ENCODE results near the gene COL28A1.
A peak's percentile ranks its signal among the peaks of the same experiment; 100 is the strongest.
"Not testable (repeated sequence)": the region's sequence is repeated elsewhere in the genome, so short reads cannot be mapped to it uniquely, and the experiment has no call there.

COL28A1 gene

DNA sequence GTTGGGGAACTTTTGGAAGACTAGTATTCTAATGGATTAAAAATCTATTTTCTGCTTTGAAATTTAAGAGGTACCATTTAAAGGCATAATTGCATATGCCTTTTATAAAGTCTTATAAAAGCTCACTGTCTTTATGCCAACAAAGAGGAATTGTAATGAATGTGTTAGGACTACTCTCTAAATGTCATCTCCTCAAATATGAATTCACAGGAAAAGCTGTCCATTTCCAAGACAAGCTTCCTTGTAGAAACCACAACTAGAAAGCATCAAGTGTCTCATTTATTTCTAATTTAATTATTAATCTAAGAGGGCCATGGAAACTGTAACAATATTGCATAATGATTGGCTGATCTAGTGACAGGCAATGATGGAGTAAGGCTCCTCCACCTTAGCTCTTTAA lies 130.2 kb downstream of the COL28A1 start:
- Histone ChIP-seq H3K18ac (ENCODE audit: low read length) (no peak overlapping the region), H3K14ac (ENCODE audit: low read length) (no peak overlapping the region), H3K9me3 (ENCODE audit: insufficient read depth, low read depth, low read length) (no peaks in the 10 kb centered on the region), H3K9ac (ENCODE audit: low read length) (no peak overlapping the region), H4K91ac (ENCODE audit: low read depth, low read length) (no peak overlapping the region), H4K12ac (ENCODE audit: low read depth, low read length) (no peak overlapping the region), H3K27ac (ENCODE audit: low read depth, low read length) (no peak overlapping the region), H3K4me3 (ENCODE audit: low read depth, low read length) (no peak overlapping the region), H2AK5ac (ENCODE audit: low read length) (no peak overlapping the region), H3K4me2 (ENCODE audit: low read length) (no peak overlapping the region), H3K36me3 (ENCODE audit: control insufficient read depth in 1 of 2, insufficient read depth in 2 of 2, low read length in 2 of 2) (no peaks in the 10 kb centered on the region), H4K8ac (ENCODE audit: low read depth, low read length) (no peak overlapping the region), H3K23ac (ENCODE audit: low read length) (no peak overlapping the region), H3K27me3 (ENCODE audit: insufficient read depth, low read length) (no peaks in the 10 kb centered on the region), H2BK12ac (ENCODE audit: low read length) (no peak overlapping the region), H3K4ac (ENCODE audit: low read depth, low read length) (no peak overlapping the region), H3K79me2 (ENCODE audit: control insufficient read depth, insufficient read depth, low read length, poor library complexity) (no peaks in the 10 kb centered on the region), H3K4me1 (ENCODE audit: control insufficient read depth in 1 of 2, insufficient read depth in 2 of 2, low read length in 2 of 2) (no peaks in the 10 kb centered on the region), H2BK120ac (ENCODE audit: insufficient read depth, low read length, poor library complexity) (no peak overlapping the region), H3K79me1 (ENCODE audit: low read length) (no peaks in the 10 kb centered on the region), H2BK5ac (ENCODE audit: low read depth, low read length, poor library complexity) (no peak overlapping the region), H2AFZ (ENCODE audit: insufficient read depth, low read length, poor library complexity) (no peak overlapping the region)
- DNase-seq, result no peak

GRCh38 chr7:7399707-7400106 lies 136.0 kb downstream of the COL28A1 start:
- no peak overlapping the region for H4K91ac ChIP-seq (ENCODE audit: low read depth, low read length)
- WGBS (ENCODE audit: extremely low coverage, insufficient coverage, insufficient read length), result no CpG with 5 or more reads among the region's 2 CpGs
- H2BK120ac ChIP-seq (ENCODE audit: insufficient read depth, low read length, poor library complexity), result no peak overlapping the region
- H2BK5ac ChIP-seq (ENCODE audit: low read depth, low read length, poor library complexity), result no peak overlapping the region
- no peak overlapping the region for H3K18ac ChIP-seq (ENCODE audit: low read length)
- no peak overlapping the region for H3K27ac ChIP-seq (ENCODE audit: low read depth, low read length)
- no peak overlapping the region for H3K23ac ChIP-seq (ENCODE audit: low read length)
- DNase-seq, result no peak
- H3K36me3 ChIP-seq (ENCODE audit: control insufficient read depth in 1 of 2, insufficient read depth in 2 of 2, low read length in 2 of 2), result no peaks in the 10 kb centered on the region
- no peak overlapping the region for H2AFZ ChIP-seq (ENCODE audit: insufficient read depth, low read length, poor library complexity)
- H2AK5ac ChIP-seq (ENCODE audit: low read length), result no peak overlapping the region
- H3K9me3 ChIP-seq (ENCODE audit: insufficient read depth, low read depth, low read length), result no peaks in the 10 kb centered on the region
- no peak overlapping the region for H4K8ac ChIP-seq (ENCODE audit: low read depth, low read length)
- no peaks in the 10 kb centered on the region for H3K79me1 ChIP-seq (ENCODE audit: low read length)
- no peak overlapping the region for H4K12ac ChIP-seq (ENCODE audit: low read depth, low read length)
- H3K4me2 ChIP-seq (ENCODE audit: low read length), result no peak overlapping the region
- no peaks in the 10 kb centered on the region for H3K27me3 ChIP-seq (ENCODE audit: insufficient read depth, low read length)
- H3K4ac ChIP-seq (ENCODE audit: low read depth, low read length), result no peak overlapping the region
- no peak overlapping the region for H3K4me3 ChIP-seq (ENCODE audit: low read depth, low read length)
- no peak overlapping the region for H2BK12ac ChIP-seq (ENCODE audit: low read length)
- no peak overlapping the region for H3K9ac ChIP-seq (ENCODE audit: low read length)
- no peak overlapping the region for H3K14ac ChIP-seq (ENCODE audit: low read length)
- H3K79me2 ChIP-seq (ENCODE audit: control insufficient read depth, insufficient read depth, low read length, poor library complexity), result no peaks in the 10 kb centered on the region
- H3K4me1 ChIP-seq (ENCODE audit: control insufficient read depth in 1 of 2, insufficient read depth in 2 of 2, low read length in 2 of 2), result no peaks in the 10 kb centered on the region

DNA sequence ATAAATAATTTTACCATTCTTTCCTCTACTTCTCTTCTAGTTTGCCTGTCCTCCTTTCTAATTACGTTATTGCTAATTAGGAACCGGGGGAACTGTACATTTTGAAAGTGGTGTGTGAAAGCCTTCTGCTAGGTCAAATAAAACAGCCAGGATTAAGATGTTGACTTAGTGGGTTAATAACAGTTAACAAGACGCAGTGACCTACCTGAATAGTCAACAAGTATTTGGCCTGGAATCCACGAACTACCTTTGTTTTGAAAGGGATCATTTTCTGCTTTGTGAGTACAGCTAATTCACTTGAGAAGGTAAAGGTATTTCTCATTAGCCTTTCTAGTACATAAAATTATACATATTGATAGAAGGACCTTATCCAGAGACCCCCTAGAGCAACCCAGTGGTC lies 139.9 kb downstream of the COL28A1 start:
- Histone ChIP-seq H3K4me1 (ENCODE audit: control insufficient read depth in 1 of 2, insufficient read depth in 2 of 2, low read length in 2 of 2) (no peaks in the 10 kb centered on the region), H3K79me1 (ENCODE audit: low read length) (no peaks in the 10 kb centered on the region), H3K9me3 (ENCODE audit: insufficient read depth, low read depth, low read length) (no peaks in the 10 kb centered on the region), H3K4me3 (ENCODE audit: low read depth, low read length) (no peak overlapping the region), H3K9ac (ENCODE audit: low read length) (no peak overlapping the region), H3K27me3 (ENCODE audit: insufficient read depth, low read length) (no peaks in the 10 kb centered on the region), H3K18ac (ENCODE audit: low read length) (no peak overlapping the region), H4K12ac (ENCODE audit: low read depth, low read length) (no peak overlapping the region), H2AFZ (ENCODE audit: insufficient read depth, low read length, poor library complexity) (no peak overlapping the region), H2BK5ac (ENCODE audit: low read depth, low read length, poor library complexity) (no peak overlapping the region), H3K23ac (ENCODE audit: low read length) (no peak overlapping the region), H3K4ac (ENCODE audit: low read depth, low read length) (no peak overlapping the region), H4K8ac (ENCODE audit: low read depth, low read length) (no peak overlapping the region), H3K27ac (ENCODE audit: low read depth, low read length) (no peak overlapping the region), H3K14ac (ENCODE audit: low read length) (no peak overlapping the region), H2BK120ac (ENCODE audit: insufficient read depth, low read length, poor library complexity) (no peak overlapping the region), H2BK12ac (ENCODE audit: low read length) (no peak overlapping the region), H3K36me3 (ENCODE audit: control insufficient read depth in 1 of 2, insufficient read depth in 2 of 2, low read length in 2 of 2) (no peaks in the 10 kb centered on the region), H3K79me2 (ENCODE audit: control insufficient read depth, insufficient read depth, low read length, poor library complexity) (no peaks in the 10 kb centered on the region), H4K91ac (ENCODE audit: low read depth, low read length) (no peak overlapping the region), H3K4me2 (ENCODE audit: low read length) (no peak overlapping the region), H2AK5ac (ENCODE audit: low read length) (no peak overlapping the region)
- no CpG with 5 or more reads among the region's 4 CpGs for WGBS (ENCODE audit: extremely low coverage, insufficient coverage, insufficient read length)
- no peak for DNase-seq

DNA sequence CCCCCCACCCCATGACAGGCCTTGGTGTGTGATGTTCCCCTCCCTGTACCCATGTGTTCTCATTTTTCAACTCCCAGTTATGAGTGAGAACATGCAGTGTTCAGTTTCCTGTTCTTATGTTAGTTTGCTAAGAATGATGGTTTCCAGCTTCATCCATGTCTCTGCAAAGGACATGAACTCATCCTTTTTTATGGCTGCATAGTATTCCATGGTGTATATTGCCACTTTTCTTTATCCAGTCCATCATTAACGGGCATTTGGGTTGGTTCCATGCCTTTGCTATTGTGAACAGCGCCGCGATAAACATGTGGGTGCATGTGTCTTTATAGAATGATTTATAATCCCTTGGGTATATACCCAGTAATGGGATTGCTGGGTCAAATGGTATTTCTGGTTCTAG lies 147.5 kb downstream of the COL28A1 start:
- WGBS (ENCODE audit: extremely low coverage, insufficient coverage, insufficient read length), result no CpG with 5 or more reads among the region's 4 CpGs
- H3K4ac ChIP-seq (ENCODE audit: low read depth, low read length); H3K4me2 ChIP-seq (ENCODE audit: low read length); H4K12ac ChIP-seq (ENCODE audit: low read depth, low read length); H3K27me3 ChIP-seq (ENCODE audit: insufficient read depth, low read length); H3K4me3 ChIP-seq (ENCODE audit: low read depth, low read length); H2BK5ac ChIP-seq (ENCODE audit: low read depth, low read length, poor library complexity); H3K14ac ChIP-seq (ENCODE audit: low read length); H4K91ac ChIP-seq (ENCODE audit: low read depth, low read length); H3K36me3 ChIP-seq (ENCODE audit: control insufficient read depth in 1 of 2, insufficient read depth in 2 of 2, low read length in 2 of 2); H3K4me1 ChIP-seq (ENCODE audit: control insufficient read depth in 1 of 2, insufficient read depth in 2 of 2, low read length in 2 of 2); H2BK120ac ChIP-seq (ENCODE audit: insufficient read depth, low read length, poor library complexity); H3K9ac ChIP-seq (ENCODE audit: low read length); H2AFZ ChIP-seq (ENCODE audit: insufficient read depth, low read length, poor library complexity); H2AK5ac ChIP-seq (ENCODE audit: low read length); H3K23ac ChIP-seq (ENCODE audit: low read length); H2BK12ac ChIP-seq (ENCODE audit: low read length); H3K79me1 ChIP-seq (ENCODE audit: low read length); DNase-seq; H4K8ac ChIP-seq (ENCODE audit: low read depth, low read length); H3K9me3 ChIP-seq (ENCODE audit: insufficient read depth, low read depth, low read length); H3K79me2 ChIP-seq (ENCODE audit: control insufficient read depth, insufficient read depth, low read length, poor library complexity); H3K18ac ChIP-seq (ENCODE audit: low read length); H3K27ac ChIP-seq (ENCODE audit: low read depth, low read length): not testable (repeated sequence)

DNA sequence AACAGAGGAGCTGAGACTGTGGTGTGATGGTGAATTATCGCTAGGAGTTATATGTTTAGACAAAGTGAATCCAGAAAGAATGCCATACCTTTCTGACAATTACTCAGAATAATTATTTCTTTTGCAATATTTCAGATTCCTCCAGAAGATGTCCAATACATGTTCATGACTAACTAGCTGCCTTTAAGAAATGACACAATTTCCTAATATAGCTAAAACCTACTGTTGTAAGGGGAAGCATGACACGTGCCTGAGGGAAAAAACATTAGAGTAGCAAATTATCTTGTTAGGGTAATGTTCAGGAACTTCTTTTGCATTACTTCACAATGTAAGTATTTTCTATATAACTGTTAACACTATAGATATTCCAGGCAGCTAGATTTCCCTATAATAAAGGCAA lies 150.3 kb downstream of the COL28A1 start:
- Histone ChIP-seq H3K23ac (ENCODE audit: low read length) (no peak overlapping the region), H3K4me1 (ENCODE audit: control insufficient read depth in 1 of 2, insufficient read depth in 2 of 2, low read length in 2 of 2) (no peaks in the 10 kb centered on the region), H3K79me1 (ENCODE audit: low read length) (no peaks in the 10 kb centered on the region), H3K79me2 (ENCODE audit: control insufficient read depth, insufficient read depth, low read length, poor library complexity) (no peaks in the 10 kb centered on the region), H2BK12ac (ENCODE audit: low read length) (no peak overlapping the region), H2AK5ac (ENCODE audit: low read length) (no peak overlapping the region), H3K4me2 (ENCODE audit: low read length) (no peak overlapping the region), H4K91ac (ENCODE audit: low read depth, low read length) (no peak overlapping the region), H3K14ac (ENCODE audit: low read length) (no peak overlapping the region), H3K36me3 (ENCODE audit: control insufficient read depth in 1 of 2, insufficient read depth in 2 of 2, low read length in 2 of 2) (no peaks in the 10 kb centered on the region), H3K27me3 (ENCODE audit: insufficient read depth, low read length) (no peaks in the 10 kb centered on the region), H3K27ac (ENCODE audit: low read depth, low read length) (no peak overlapping the region), H3K4me3 (ENCODE audit: low read depth, low read length) (no peak overlapping the region), H4K8ac (ENCODE audit: low read depth, low read length) (no peak overlapping the region), H2BK120ac (ENCODE audit: insufficient read depth, low read length, poor library complexity) (no peak overlapping the region), H3K18ac (ENCODE audit: low read length) (no peak overlapping the region), H2AFZ (ENCODE audit: insufficient read depth, low read length, poor library complexity) (no peak overlapping the region), H3K9ac (ENCODE audit: low read length) (peak overlapping the region; percentile 1), H4K12ac (ENCODE audit: low read depth, low read length) (no peak overlapping the region), H3K4ac (ENCODE audit: low read depth, low read length) (no peak overlapping the region), H2BK5ac (ENCODE audit: low read depth, low read length, poor library complexity) (no peak overlapping the region), H3K9me3 (ENCODE audit: insufficient read depth, low read depth, low read length) (no peaks in the 10 kb centered on the region)
- DNase-seq, result peak; percentile 52 to 86
- WGBS (ENCODE audit: extremely low coverage, insufficient coverage, insufficient read length), result no CpG with 5 or more reads among the region's 2 CpGs

All from trophoblast cell (in vitro differentiated cells and primary cell).